Astrocyte of the spinal cord (primary cell): Measurements from ENCODE around the gene HNRNPH3.

Source experiments
- DNase-seq: peaks from one replicate; pipeline ENCODE4 v3.0.0; 2011; ENCODE audit warnings: low read depth, low spot score
- H3K4me3 ChIP-seq: 2 replicates; pipeline ENCODE4 v1.5.1; 2011; ENCODE audit warnings: low read depth, mild to moderate bottlenecking, low read length, moderate library complexity
- in situ Hi-C: cut with HindIII; loops from 2 replicates; pipeline ENCODE4 v1.10.0; 2017; ENCODE audit warnings: low sequenced_read_pairs
- TF ChIP-seq, protein P1 (sequence below): IDR thresholded peaks from 2 replicates; pipeline ENCODE4 v1.5.1; 2012; ENCODE audit warnings: low read depth, mild to moderate bottlenecking, low read length, inconsistent platforms

HNRNPH3 gene, protein sequence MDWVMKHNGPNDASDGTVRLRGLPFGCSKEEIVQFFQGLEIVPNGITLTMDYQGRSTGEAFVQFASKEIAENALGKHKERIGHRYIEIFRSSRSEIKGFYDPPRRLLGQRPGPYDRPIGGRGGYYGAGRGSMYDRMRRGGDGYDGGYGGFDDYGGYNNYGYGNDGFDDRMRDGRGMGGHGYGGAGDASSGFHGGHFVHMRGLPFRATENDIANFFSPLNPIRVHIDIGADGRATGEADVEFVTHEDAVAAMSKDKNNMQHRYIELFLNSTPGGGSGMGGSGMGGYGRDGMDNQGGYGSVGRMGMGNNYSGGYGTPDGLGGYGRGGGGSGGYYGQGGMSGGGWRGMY

DNA sequence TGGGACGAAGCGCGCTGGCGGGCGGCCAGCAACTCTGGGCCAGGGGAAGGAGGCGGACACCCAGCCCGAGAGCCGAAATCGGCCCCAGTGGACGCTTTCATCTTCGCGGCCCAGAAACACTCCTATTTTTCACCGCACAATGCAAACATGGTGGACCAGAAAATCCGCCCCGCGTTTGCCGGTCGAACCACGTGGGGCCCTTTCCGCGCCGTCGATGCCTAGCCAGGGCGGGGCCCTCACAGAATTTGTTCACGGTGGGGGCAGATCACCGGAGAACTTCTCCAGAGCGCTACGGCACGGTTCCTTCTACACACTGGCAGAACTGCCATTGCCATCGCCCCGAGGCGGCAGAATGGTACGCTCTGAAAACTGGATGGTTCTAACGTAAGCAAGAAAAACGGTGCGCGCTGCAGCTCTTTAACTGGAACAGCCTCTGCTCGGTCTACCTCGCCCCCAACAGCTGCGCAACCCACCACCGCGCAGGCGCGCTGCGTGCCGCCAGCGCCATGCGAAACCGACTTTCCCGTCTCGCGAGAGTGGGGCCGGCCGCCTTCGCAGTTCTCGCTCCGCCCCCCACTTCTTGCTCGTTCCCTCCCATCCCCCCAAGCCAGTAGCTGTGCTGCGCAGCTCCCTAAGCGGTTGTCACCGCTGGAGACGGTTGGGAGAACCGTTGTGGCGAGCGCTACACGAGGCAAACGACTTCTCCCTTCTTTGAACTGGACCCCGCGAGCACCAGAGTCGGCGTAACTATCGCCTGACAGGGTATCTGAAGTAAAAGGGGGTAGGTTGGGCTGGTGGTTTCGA is at the start of gene HNRNPH3:
HNRNPH3 (plus strand) TSS at position 610 of the 804 bp plus-strand sequence. CDS start 5,158 bp downstream, outside the sequence.
- TF ChIP-seq, protein P1, sequence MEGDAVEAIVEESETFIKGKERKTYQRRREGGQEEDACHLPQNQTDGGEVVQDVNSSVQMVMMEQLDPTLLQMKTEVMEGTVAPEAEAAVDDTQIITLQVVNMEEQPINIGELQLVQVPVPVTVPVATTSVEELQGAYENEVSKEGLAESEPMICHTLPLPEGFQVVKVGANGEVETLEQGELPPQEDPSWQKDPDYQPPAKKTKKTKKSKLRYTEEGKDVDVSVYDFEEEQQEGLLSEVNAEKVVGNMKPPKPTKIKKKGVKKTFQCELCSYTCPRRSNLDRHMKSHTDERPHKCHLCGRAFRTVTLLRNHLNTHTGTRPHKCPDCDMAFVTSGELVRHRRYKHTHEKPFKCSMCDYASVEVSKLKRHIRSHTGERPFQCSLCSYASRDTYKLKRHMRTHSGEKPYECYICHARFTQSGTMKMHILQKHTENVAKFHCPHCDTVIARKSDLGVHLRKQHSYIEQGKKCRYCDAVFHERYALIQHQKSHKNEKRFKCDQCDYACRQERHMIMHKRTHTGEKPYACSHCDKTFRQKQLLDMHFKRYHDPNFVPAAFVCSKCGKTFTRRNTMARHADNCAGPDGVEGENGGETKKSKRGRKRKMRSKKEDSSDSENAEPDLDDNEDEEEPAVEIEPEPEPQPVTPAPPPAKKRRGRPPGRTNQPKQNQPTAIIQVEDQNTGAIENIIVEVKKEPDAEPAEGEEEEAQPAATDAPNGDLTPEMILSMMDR, result no peak
- peak within 1 kb of the TSS; percentile 94 for H3K4me3 ChIP-seq
- DNase-seq, result peak; percentile 98
- in situ Hi-C loops, result no loop called here

DNA sequence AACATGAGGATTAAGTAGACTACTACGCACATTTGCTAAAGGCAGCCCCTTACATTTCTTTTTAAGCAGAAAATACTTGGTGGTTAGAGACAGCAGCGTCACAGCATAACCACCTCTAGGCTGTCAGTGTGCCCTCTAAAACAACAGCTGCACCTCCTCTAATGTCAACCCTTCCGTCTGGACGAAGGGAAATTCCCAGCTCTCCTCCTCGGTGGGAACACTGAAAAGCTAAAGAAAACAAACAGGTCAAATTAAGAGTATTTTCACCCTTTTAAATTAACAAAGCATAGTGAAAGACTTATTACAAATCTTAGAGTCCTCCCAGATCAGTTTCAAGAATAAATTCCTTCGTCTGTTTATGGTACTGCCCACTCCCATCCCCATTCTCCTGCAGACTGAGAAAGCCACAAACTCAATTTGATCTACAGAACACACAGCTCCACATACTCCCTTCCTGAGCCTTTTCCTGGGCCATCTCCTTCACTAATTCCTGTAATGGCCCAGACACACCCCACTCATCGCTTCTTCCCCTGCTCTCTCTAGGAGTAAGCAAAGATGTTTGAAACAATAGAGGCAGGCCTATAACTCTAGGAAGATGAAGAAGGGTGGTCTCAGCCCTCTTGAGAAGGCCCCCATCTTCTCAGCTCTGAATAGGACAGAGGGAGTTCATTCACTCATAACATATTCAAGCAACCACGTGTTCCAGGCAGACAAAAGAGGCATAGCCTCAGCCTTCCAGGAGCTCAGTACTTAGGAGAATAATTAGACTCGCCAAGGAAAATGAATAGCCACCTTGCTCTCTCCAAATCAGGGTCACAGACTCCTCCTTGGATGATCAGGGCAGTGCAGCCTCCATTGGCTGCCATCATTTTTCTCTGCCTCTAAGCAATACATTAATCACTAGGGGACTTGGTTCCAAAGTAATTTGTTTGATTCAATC is 47.5 kb upstream of the HNRNPH3 start:
- in situ Hi-C loops, result no loop called here
- no peak overlapping the region for H3K4me3 ChIP-seq
- no peak for DNase-seq
- TF ChIP-seq, protein P1, result no peak

- H3K4me3 ChIP-seq, result no peak overlapping the region
- no peak for DNase-seq
- TF ChIP-seq, protein P1, result no peak
- in situ Hi-C loops, result no loop called here
Measured at GRCh38 chr10:68288717-68289116, 43.1 kb upstream of the HNRNPH3 start.

DNA sequence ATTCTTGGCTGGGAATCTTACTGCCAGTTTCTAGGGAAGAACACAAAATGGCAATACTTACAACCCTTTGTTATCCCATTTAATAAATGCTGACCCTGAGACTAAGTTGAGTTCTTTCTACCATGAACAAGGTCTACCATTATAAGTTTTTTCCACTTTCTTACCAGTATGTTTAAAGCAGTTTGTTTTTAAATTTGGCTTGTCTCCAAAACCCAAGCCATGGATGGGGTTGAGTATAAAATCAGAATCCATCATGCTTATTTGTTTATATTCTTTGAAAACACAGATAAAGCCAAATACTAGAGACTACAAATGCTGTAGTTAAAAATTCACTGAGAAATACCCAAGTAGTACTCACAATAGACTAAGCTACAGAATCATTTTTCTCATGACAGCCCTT is 41.1 kb upstream of the HNRNPH3 start:
- H3K4me3 ChIP-seq, result no peak overlapping the region
- no peak for DNase-seq
- in situ Hi-C loops, result no loop called here
- TF ChIP-seq, protein P1, result no peak

GRCh38 chr10:68296843-68297663 is 34.8 kb upstream of the HNRNPH3 start:
- TF ChIP-seq, protein P1, result no peak
- no peak for DNase-seq
- H3K4me3 ChIP-seq, result no peak overlapping the region
- in situ Hi-C loops, result no loop called here
